Activated T-helper 9 cell treated with anti-CD3 and anti-CD28 coated beads, Interleukin-2, amount 50 U/mL, for 16 hours (primary cell): Measurements from ENCODE around the gene PPP1R3C.

Experiments used
- DNase-seq: peaks from one replicate; pipeline ENCODE4 v3.0.0-alpha.2; 2020; ENCODE audit warnings: low read depth

PPP1R3C gene

GRCh38 chr10:91601212-91601611 is 31.7 kb downstream of the PPP1R3C start:
- no peak for DNase-seq

- no peak for DNase-seq
Observed at GRCh38 chr10:91598211-91598977, 34.5 kb downstream of the PPP1R3C start.

GRCh38 chr10:91597197-91597881 is 35.5 kb downstream of the PPP1R3C start:
- DNase-seq = no peak

- no peak for DNase-seq
Observed at GRCh38 chr10:91596825-91597196, 36.1 kb downstream of the PPP1R3C start.

- DNase-seq = no peak
Observed at GRCh38 chr10:91593834-91594233, 39.0 kb downstream of the PPP1R3C start.

- no peak for DNase-seq
Observed at GRCh38 chr10:91593366-91593765, 39.5 kb downstream of the PPP1R3C start.

GRCh38 chr10:91592266-91592975 is 40.5 kb downstream of the PPP1R3C start:
- DNase-seq = no peak

- DNase-seq = no peak
Observed at GRCh38 chr10:91591797-91592174, 41.1 kb downstream of the PPP1R3C start.

GRCh38 chr10:91590904-91591796 is 41.7 kb downstream of the PPP1R3C start:
- no peak for DNase-seq

- DNase-seq = no peak
Observed at GRCh38 chr10:91590142-91590903, 42.5 kb downstream of the PPP1R3C start.

GRCh38 chr10:91589658-91590035 is 43.2 kb downstream of the PPP1R3C start:
- DNase-seq = no peak

- no peak for DNase-seq
Observed at GRCh38 chr10:91589015-91589657, 43.7 kb downstream of the PPP1R3C start.

GRCh38 chr10:91587710-91588638 is 44.9 kb downstream of the PPP1R3C start:
- no peak for DNase-seq

GRCh38 chr10:91582153-91582554 is 50.7 kb downstream of the PPP1R3C start:
- no peak for DNase-seq

GRCh38 chr10:91579329-91579985 is 53.4 kb downstream of the PPP1R3C start:
- DNase-seq = no peak
